ENCODE data around the gene HM13.
A peak's percentile ranks its signal among the peaks of the same experiment; 100 is the strongest.
"Not testable (repeated sequence)": the region's sequence is repeated elsewhere in the genome, so short reads cannot be mapped to it uniquely, and the experiment has no call there.

Gene HM13

GRCh38 chr20:31572042-31572700 lies 57.9 kb downstream of the HM13 start:
- Histone ChIP-seq H3K36me3 (ENCODE audit: control insufficient read depth in 1 of 2, insufficient read depth in 2 of 2, low read length in 2 of 2) (peaks cover 22 to 32% of the 10 kb centered on the region in 2 experiments), H3K4ac (ENCODE audit: low read depth, low read length) (peak overlapping the region; percentile 64), H4K12ac (ENCODE audit: low read depth, low read length) (peak overlapping the region; percentile 37), H3K4me1 (ENCODE audit: control insufficient read depth in 1 of 2, insufficient read depth in 2 of 2, low read length in 2 of 2) (peaks cover 32 to 45% of the 10 kb centered on the region in 2 experiments), H3K9ac (ENCODE audit: low read length) (peak overlapping the region; percentile 51), H3K4me2 (ENCODE audit: low read length) (peak overlapping the region; percentile 59), H3K27me3 (ENCODE audit: insufficient read depth, low read length) (no peaks in the 10 kb centered on the region), H3K79me2 (ENCODE audit: control insufficient read depth, insufficient read depth, low read length, poor library complexity) (peaks cover 24% of the 10 kb centered on the region), H2BK12ac (ENCODE audit: low read length) (peak overlapping the region; percentile 66), H3K18ac (ENCODE audit: low read length) (peak overlapping the region; percentile 91), H3K4me3 (ENCODE audit: low read depth, low read length) (no peak overlapping the region), H3K14ac (ENCODE audit: low read length) (peak overlapping the region; percentile 81), H3K27ac (ENCODE audit: low read depth, low read length) (peak overlapping the region; percentile 99), H4K91ac (ENCODE audit: low read depth, low read length) (peak overlapping the region; percentile 98), H2AFZ (ENCODE audit: insufficient read depth, low read length, poor library complexity) (peak overlapping the region; percentile 13), H3K23ac (ENCODE audit: low read length) (no peak overlapping the region), H2BK120ac (ENCODE audit: insufficient read depth, low read length, poor library complexity) (peak overlapping the region; percentile 92), H4K8ac (ENCODE audit: low read depth, low read length) (peak overlapping the region; percentile 94), H3K9me3 (ENCODE audit: insufficient read depth, low read depth, low read length) (no peaks in the 10 kb centered on the region), H3K79me1 (ENCODE audit: low read length) (peaks cover 64% of the 10 kb centered on the region), H2AK5ac (ENCODE audit: low read length) (peak overlapping the region; percentile 64), H2BK5ac (ENCODE audit: low read depth, low read length, poor library complexity) (peak overlapping the region; percentile 96)
- no peak for DNase-seq
- WGBS (ENCODE audit: extremely low coverage, insufficient coverage, insufficient read length) = no CpG with 5 or more reads among the region's 17 CpGs

DNA sequence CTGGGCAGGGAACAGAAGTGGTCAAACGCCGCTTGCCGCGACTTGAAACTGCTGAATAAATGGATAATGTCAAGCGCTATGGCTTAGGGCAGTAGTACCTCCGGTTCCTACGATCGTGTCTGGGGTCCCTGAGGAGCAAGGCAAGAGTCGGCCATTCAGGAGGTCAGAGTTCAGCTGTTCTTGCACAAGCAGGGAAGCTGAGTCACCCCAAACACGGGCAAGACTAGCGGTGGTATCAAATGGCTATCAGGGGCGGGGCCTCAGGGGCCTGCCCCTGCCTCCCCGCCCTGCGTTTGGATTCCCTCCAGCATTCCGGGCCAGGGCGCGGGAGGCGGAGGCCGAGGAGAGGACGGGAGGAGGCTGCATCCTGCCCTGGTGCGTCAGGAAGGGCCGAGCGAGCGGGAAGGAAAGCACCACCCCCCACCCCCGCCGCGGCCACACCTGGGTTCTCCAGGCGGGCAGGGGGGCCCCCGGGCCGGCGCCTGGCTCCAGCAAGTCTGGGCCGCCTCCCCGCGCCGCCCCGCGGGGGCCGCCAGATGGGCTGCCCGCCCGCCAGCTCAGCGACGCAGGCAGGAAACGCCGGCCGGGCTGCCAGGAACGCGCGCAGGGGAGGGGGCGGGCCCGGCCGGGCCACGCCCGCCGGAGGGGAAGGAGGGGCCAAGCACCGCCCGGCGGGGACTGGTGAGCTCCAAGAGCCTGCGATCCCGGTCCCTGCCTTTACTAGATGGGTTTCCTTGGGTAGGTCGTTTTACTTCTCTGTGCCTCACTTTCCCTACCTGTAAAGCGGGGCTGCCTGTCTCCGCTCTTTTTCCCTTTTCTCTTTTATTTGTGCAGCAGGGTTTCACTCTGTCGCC lies 58.7 kb downstream of the HM13 start:
- Histone ChIP-seq H3K9me3 (ENCODE audit: insufficient read depth, low read depth, low read length) (no peaks in the 10 kb centered on the region), H3K23ac (ENCODE audit: low read length) (no peak overlapping the region), H2BK5ac (ENCODE audit: low read depth, low read length, poor library complexity) (peak overlapping the region; percentile 99), H3K4ac (ENCODE audit: low read depth, low read length) (peak overlapping the region; percentile 78), H3K27ac (ENCODE audit: low read depth, low read length) (peak overlapping the region; percentile 99), H3K4me1 (ENCODE audit: control insufficient read depth in 1 of 2, insufficient read depth in 2 of 2, low read length in 2 of 2) (peaks cover 36 to 50% of the 10 kb centered on the region in 2 experiments), H3K79me2 (ENCODE audit: control insufficient read depth, insufficient read depth, low read length, poor library complexity) (peaks cover 24% of the 10 kb centered on the region), H4K91ac (ENCODE audit: low read depth, low read length) (peak overlapping the region; percentile 100), H4K12ac (ENCODE audit: low read depth, low read length) (peak overlapping the region; percentile 75), H3K4me2 (ENCODE audit: low read length) (peak overlapping the region; percentile 59), H3K27me3 (ENCODE audit: insufficient read depth, low read length) (no peaks in the 10 kb centered on the region), H3K18ac (ENCODE audit: low read length) (peak overlapping the region; percentile 91), H3K79me1 (ENCODE audit: low read length) (peaks cover 66% of the 10 kb centered on the region), H2BK12ac (ENCODE audit: low read length) (peak overlapping the region; percentile 94), H4K8ac (ENCODE audit: low read depth, low read length) (peak overlapping the region; percentile 98), H3K4me3 (ENCODE audit: low read depth, low read length) (no peak overlapping the region), H2AK5ac (ENCODE audit: low read length) (peak overlapping the region; percentile 97), H3K36me3 (ENCODE audit: control insufficient read depth in 1 of 2, insufficient read depth in 2 of 2, low read length in 2 of 2) (peaks cover 20 to 31% of the 10 kb centered on the region in 2 experiments), H2AFZ (ENCODE audit: insufficient read depth, low read length, poor library complexity) (peak overlapping the region; percentile 90), H3K14ac (ENCODE audit: low read length) (peak overlapping the region; percentile 96), H3K9ac (ENCODE audit: low read length) (peak overlapping the region; percentile 51), H2BK120ac (ENCODE audit: insufficient read depth, low read length, poor library complexity) (peak overlapping the region; percentile 99)
- peak; percentile 99 for DNase-seq
- WGBS (ENCODE audit: extremely low coverage, insufficient coverage, insufficient read length) = no CpG with 5 or more reads among the region's 63 CpGs

DNA sequence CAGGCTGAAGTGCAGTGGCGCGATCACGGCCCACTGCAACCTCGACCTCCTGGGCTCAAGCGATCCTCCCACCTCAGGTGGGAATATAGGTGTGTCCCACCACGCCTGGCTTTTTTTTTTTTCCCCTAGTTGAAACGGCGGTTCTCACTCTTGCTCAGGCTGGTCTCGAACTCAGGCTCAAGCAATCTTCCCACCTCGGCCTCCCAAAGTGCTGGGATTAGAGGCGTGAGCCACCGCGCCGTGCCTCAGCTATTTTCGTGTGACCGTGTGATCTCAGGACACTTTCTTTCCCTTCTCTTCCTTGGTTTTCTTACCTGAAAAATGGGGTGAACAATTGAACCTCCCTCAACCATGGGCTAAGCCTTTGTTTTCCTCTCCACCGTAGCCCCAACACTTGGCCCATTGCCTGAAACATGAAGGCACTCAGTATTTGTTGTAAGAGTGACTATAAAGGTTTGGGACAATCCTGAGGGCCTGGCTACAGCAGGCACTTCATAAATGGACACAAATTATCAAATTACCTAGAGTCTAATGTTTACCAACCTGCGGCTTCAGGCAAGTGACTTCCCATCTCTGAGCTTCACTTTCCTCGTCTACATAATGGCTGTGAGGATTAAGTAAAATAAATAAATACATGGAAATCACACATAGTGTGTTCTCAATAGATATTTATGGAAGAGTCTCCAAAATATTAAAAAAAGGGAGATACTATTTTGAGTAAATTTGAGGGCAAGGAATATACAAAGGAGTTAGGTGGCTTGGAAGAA lies 59.5 kb downstream of the HM13 start:
- DNase-seq = no peak
- WGBS (ENCODE audit: extremely low coverage, insufficient coverage, insufficient read length) = no CpG with 5 or more reads among the region's 19 CpGs

DNA sequence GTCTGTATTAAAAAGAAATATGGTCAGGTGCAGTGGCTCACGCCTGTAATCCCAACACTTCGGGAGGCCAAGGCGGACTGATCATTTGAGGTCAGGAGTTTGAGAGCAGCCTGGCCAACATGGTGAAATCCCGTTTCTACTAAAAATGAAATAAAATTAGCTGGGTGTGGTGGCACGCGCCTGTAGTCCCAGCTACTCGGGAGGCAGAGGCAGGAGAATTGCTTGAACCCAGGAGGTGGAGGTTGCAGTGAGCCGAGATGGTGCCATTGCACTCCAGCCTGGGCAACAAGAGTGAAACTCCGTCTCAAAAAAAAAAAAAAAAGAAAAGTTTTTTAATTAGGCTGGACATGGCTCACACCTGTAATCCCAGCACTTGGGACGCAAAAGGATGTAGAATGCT lies 60.7 kb downstream of the HM13 start:
- H3K79me2 ChIP-seq (ENCODE audit: control insufficient read depth, insufficient read depth, low read length, poor library complexity) = peaks cover 18% of the 10 kb centered on the region
- not testable (repeated sequence) for H3K4me3 ChIP-seq (ENCODE audit: low read depth, low read length); H2AFZ ChIP-seq (ENCODE audit: insufficient read depth, low read length, poor library complexity); H2AK5ac ChIP-seq (ENCODE audit: low read length); H3K27me3 ChIP-seq (ENCODE audit: insufficient read depth, low read length); H3K9ac ChIP-seq (ENCODE audit: low read length); H3K27ac ChIP-seq (ENCODE audit: low read depth, low read length); H2BK5ac ChIP-seq (ENCODE audit: low read depth, low read length, poor library complexity); DNase-seq; H3K23ac ChIP-seq (ENCODE audit: low read length); H3K9me3 ChIP-seq (ENCODE audit: insufficient read depth, low read depth, low read length); H4K12ac ChIP-seq (ENCODE audit: low read depth, low read length); H3K4me2 ChIP-seq (ENCODE audit: low read length)
- peak overlapping the region; percentile 53 for H2BK12ac ChIP-seq (ENCODE audit: low read length)
- no CpG with 5 or more reads among the region's 10 CpGs for WGBS (ENCODE audit: extremely low coverage, insufficient coverage, insufficient read length)
- H3K4me1 ChIP-seq (ENCODE audit: control insufficient read depth in 1 of 2, insufficient read depth in 2 of 2, low read length in 2 of 2) = peaks cover 26 to 34% of the 10 kb centered on the region in 2 experiments
- peak overlapping the region; percentile 56 for H3K18ac ChIP-seq (ENCODE audit: low read length)
- H3K4ac ChIP-seq (ENCODE audit: low read depth, low read length) = peak overlapping the region; percentile 19
- peak overlapping the region; percentile 30 for H4K8ac ChIP-seq (ENCODE audit: low read depth, low read length)
- peak overlapping the region; percentile 72 for H4K91ac ChIP-seq (ENCODE audit: low read depth, low read length)
- peaks cover 9 to 17% of the 10 kb centered on the region in 2 experiments for H3K36me3 ChIP-seq (ENCODE audit: control insufficient read depth in 1 of 2, insufficient read depth in 2 of 2, low read length in 2 of 2)
- peak overlapping the region; percentile 15 for H3K14ac ChIP-seq (ENCODE audit: low read length)
- H2BK120ac ChIP-seq (ENCODE audit: insufficient read depth, low read length, poor library complexity) = peak overlapping the region; percentile 35
- peaks cover 55% of the 10 kb centered on the region for H3K79me1 ChIP-seq (ENCODE audit: low read length)

More for the DNA sequence above, 59.5 kb downstream of the HM13 start:
- peak overlapping the region; percentile 90 for H2AFZ ChIP-seq (ENCODE audit: insufficient read depth, low read length, poor library complexity)
- H3K9me3 ChIP-seq (ENCODE audit: insufficient read depth, low read depth, low read length) = no peaks in the 10 kb centered on the region
- peak overlapping the region; percentile 99 for H3K27ac ChIP-seq (ENCODE audit: low read depth, low read length)
- peak overlapping the region; percentile 85 for H3K18ac ChIP-seq (ENCODE audit: low read length)
- no peak overlapping the region for H3K23ac ChIP-seq (ENCODE audit: low read length)
- H3K4ac ChIP-seq (ENCODE audit: low read depth, low read length) = peak overlapping the region; percentile 78
- peak overlapping the region; percentile 94 for H2BK12ac ChIP-seq (ENCODE audit: low read length)
- peak overlapping the region; percentile 57 for H3K4me2 ChIP-seq (ENCODE audit: low read length)
- peak overlapping the region; percentile 75 for H4K12ac ChIP-seq (ENCODE audit: low read depth, low read length)
- peak overlapping the region; percentile 99 for H2BK5ac ChIP-seq (ENCODE audit: low read depth, low read length, poor library complexity)
- peaks cover 34 to 46% of the 10 kb centered on the region in 2 experiments for H3K4me1 ChIP-seq (ENCODE audit: control insufficient read depth in 1 of 2, insufficient read depth in 2 of 2, low read length in 2 of 2)
- H3K36me3 ChIP-seq (ENCODE audit: control insufficient read depth in 1 of 2, insufficient read depth in 2 of 2, low read length in 2 of 2) = peaks cover 14 to 25% of the 10 kb centered on the region in 2 experiments
- H3K4me3 ChIP-seq (ENCODE audit: low read depth, low read length) = no peak overlapping the region
- H3K79me2 ChIP-seq (ENCODE audit: control insufficient read depth, insufficient read depth, low read length, poor library complexity) = peaks cover 22% of the 10 kb centered on the region
- H2BK120ac ChIP-seq (ENCODE audit: insufficient read depth, low read length, poor library complexity) = peak overlapping the region; percentile 99
- peak overlapping the region; percentile 96 for H3K14ac ChIP-seq (ENCODE audit: low read length)
- peak overlapping the region; percentile 100 for H4K91ac ChIP-seq (ENCODE audit: low read depth, low read length)
- peak overlapping the region; percentile 97 for H2AK5ac ChIP-seq (ENCODE audit: low read length)
- H3K79me1 ChIP-seq (ENCODE audit: low read length) = peaks cover 63% of the 10 kb centered on the region
- peak overlapping the region; percentile 8 for H3K9ac ChIP-seq (ENCODE audit: low read length)
- no peaks in the 10 kb centered on the region for H3K27me3 ChIP-seq (ENCODE audit: insufficient read depth, low read length)
- H4K8ac ChIP-seq (ENCODE audit: low read depth, low read length) = peak overlapping the region; percentile 98
